Smooth muscle cell (in vitro differentiated cells): ENCODE data around the gene TREX2. TPM values are rescaled to one million over a fixed set of nuclear protein-coding genes. Genes with fewer than 3 reads are reported as not detected.

ENCODE experiments used
- DNase-seq: peaks from one replicate; lab custom pipeline; 2025; ENCODE audit not compliant: unreplicated experiment; lab: John Stamatoyannopoulos, UW
- H2AFZ ChIP-seq: fragments of 200-600 bp; sonication (generic); 2 replicates; pipeline ENCODE4 v1.6.0; 2016; ENCODE audit warnings: antibody characterized with exemption, low read depth, mild to moderate bottlenecking
- H3F3A ChIP-seq: fragments of 200-600 bp; sonication (generic); 2 replicates; pipeline ENCODE4 v1.6.0; 2017; ENCODE audit warnings: antibody characterized with exemption, low read depth
- H3K27ac ChIP-seq: fragments of 200-600 bp; sonication (generic); 2 replicates; pipeline ENCODE4 v1.5.1; 2016; ENCODE audit warnings: low read depth, mild to moderate bottlenecking
- H3K27me3 ChIP-seq: fragments of 200-600 bp; sonication (generic); 2 replicates; pipeline ENCODE4 v1.6.1; 2016; ENCODE audit warnings: low read depth, mild to moderate bottlenecking
- H3K36me3 ChIP-seq: fragments of 200-600 bp; sonication (generic); 2 replicates; pipeline ENCODE4 v1.5.1; 2016; ENCODE audit warnings: low read depth
- H3K4me1 ChIP-seq: fragments of 200-600 bp; sonication (generic); 2 replicates; pipeline ENCODE4 v1.5.1; 2016; ENCODE audit warnings: low read depth
- H3K4me2 ChIP-seq: fragments of 200-600 bp; sonication (generic); 2 replicates; pipeline ENCODE4 v1.6.0; 2016; ENCODE audit warnings: mild to moderate bottlenecking
- H3K4me3 ChIP-seq: fragments of 200-600 bp; sonication (generic); 2 replicates; pipeline ENCODE4 v1.5.1; 2016; ENCODE audit warnings: mild to moderate bottlenecking
- H3K79me2 ChIP-seq: fragments of 200-600 bp; sonication (generic); 2 replicates; pipeline ENCODE4 v1.6.0; 2016; ENCODE audit warnings: low read depth, mild to moderate bottlenecking
- H3K9ac ChIP-seq: fragments of 200-600 bp; sonication (generic); 2 replicates; pipeline ENCODE4 v1.6.0; 2016; ENCODE audit warnings: low read depth
- H3K9me3 ChIP-seq: fragments of 200-600 bp; sonication (generic); replicated peaks from 2 replicates; pipeline ENCODE4 v1.5.1; 2016; ENCODE audit warnings: low read depth
- H4K20me1 ChIP-seq: fragments of 200-600 bp; sonication (generic); 2 replicates; pipeline ENCODE4 v1.6.0; 2016; ENCODE audit warnings: low read depth
- WGBS: methylation state at CpG from one replicate; pipeline ENCODE4 v1.1.7; 2016; ENCODE audit warnings: low lambda C conversion rate; 5-methylcytosine and 5-hydroxymethylcytosine counted together
- polyA plus RNA-seq: library from polyadenylated mRNA; unstranded; fragments of >200 nt; fragmentation: Nextera tagmentation; extraction: Ambion mirVana; gene quantifications from 2 replicates; pipeline ENCODE4 v1.2.1, GENCODE V29; 2016
- total RNA-seq: library from RNA; depleted of rRNA; stranded (reverse); fragments of >200 nt; gene quantifications from 2 replicates; pipeline ENCODE4 v1.2.3, GENCODE V29; 2014
- TF ChIP-seq, protein P1 (sequence below): fragments of 200-600 bp; sonication (generic); IDR thresholded peaks from 2 replicates; pipeline ENCODE4 v1.5.1; 2017; ENCODE audit warnings: borderline replicate concordance, mild to moderate bottlenecking, antibody characterized with exemption; ENCODE audit not compliant: insufficient read depth, poor library complexity, severe bottlenecking

TREX2 gene
- total and polyA plus RNA-seq, 2 experiments from 2014 or later = 0.41 to 4.0 TPM

- TF ChIP-seq, protein P1, sequence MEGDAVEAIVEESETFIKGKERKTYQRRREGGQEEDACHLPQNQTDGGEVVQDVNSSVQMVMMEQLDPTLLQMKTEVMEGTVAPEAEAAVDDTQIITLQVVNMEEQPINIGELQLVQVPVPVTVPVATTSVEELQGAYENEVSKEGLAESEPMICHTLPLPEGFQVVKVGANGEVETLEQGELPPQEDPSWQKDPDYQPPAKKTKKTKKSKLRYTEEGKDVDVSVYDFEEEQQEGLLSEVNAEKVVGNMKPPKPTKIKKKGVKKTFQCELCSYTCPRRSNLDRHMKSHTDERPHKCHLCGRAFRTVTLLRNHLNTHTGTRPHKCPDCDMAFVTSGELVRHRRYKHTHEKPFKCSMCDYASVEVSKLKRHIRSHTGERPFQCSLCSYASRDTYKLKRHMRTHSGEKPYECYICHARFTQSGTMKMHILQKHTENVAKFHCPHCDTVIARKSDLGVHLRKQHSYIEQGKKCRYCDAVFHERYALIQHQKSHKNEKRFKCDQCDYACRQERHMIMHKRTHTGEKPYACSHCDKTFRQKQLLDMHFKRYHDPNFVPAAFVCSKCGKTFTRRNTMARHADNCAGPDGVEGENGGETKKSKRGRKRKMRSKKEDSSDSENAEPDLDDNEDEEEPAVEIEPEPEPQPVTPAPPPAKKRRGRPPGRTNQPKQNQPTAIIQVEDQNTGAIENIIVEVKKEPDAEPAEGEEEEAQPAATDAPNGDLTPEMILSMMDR = no peak
- H3K27ac ChIP-seq = no peak overlapping the region
- no peak overlapping the region for H3K4me3 ChIP-seq
- no peaks in the 10 kb centered on the region for H3K27me3 ChIP-seq
- no peaks in the 10 kb centered on the region for H3K36me3 ChIP-seq
- H3K79me2 ChIP-seq = no peaks in the 10 kb centered on the region
- no peaks in the 10 kb centered on the region for H3K4me1 ChIP-seq
- WGBS = 87% methylated on average over 17 of the region's 17 CpGs
- H3K9ac ChIP-seq = no peak overlapping the region
- H3K9me3 ChIP-seq = no peaks in the 10 kb centered on the region
- no peak for DNase-seq
- H3F3A ChIP-seq = no peaks in the 10 kb centered on the region
- no peak overlapping the region for H2AFZ ChIP-seq
- H3K4me2 ChIP-seq = no peak overlapping the region
- no peaks in the 10 kb centered on the region for H4K20me1 ChIP-seq
Measured at GRCh38 chrX:153457827-153458466, 12.1 kb upstream of the TREX2 start.

DNA sequence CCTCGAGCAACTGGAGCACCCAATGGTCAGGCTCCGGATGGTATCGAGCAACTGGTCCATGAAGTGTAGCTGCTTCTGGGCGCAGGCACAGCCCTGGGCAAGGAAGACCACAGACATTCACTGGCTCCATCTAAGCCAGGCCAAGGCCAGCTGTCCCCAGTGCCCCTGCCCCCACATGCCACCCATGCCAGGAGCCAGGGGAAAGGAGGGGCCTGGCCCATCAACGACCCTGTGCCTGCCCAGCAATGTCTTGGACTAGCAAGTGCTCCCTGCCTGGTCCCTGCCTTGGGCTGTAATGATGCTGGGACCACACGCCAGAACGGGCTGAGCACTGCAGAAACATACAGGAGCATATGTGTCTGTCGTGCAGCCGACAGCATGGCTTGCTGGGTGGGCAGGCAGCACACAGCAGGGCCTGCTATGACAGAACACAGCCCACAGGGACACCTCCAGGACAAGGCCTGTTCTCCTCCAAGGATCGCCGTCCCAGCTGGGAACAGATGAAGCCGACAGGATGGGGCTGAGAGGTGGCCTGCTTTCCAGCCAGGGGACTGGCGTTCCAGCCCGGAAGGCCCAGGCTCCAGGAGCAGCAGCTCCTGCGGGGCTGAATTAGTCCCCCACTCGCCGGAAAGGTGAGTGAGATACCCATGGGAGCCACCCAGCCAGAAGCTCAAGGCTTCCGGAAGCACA is 11.4 kb upstream of the TREX2 start:
- H4K20me1 ChIP-seq = no peaks in the 10 kb centered on the region
- TF ChIP-seq, protein P1 = no peak
- H3K4me1 ChIP-seq = no peaks in the 10 kb centered on the region
- no peak overlapping the region for H3K4me3 ChIP-seq
- no peak for DNase-seq
- no peak overlapping the region for H2AFZ ChIP-seq
- H3F3A ChIP-seq = no peaks in the 10 kb centered on the region
- no peaks in the 10 kb centered on the region for H3K9me3 ChIP-seq
- no peaks in the 10 kb centered on the region for H3K36me3 ChIP-seq
- H3K4me2 ChIP-seq = no peak overlapping the region
- H3K27me3 ChIP-seq = no peaks in the 10 kb centered on the region
- no peaks in the 10 kb centered on the region for H3K79me2 ChIP-seq
- 90% methylated on average over 18 of the region's 18 CpGs for WGBS
- no peak overlapping the region for H3K27ac ChIP-seq
- H3K9ac ChIP-seq = no peak overlapping the region

GRCh38 chrX:153456704-153457103 is 10.8 kb upstream of the TREX2 start:
- H3K9me3 ChIP-seq = no peaks in the 10 kb centered on the region
- no peak overlapping the region for H3K27ac ChIP-seq
- no peak overlapping the region for H2AFZ ChIP-seq
- no peaks in the 10 kb centered on the region for H3K4me1 ChIP-seq
- no peak overlapping the region for H3K4me3 ChIP-seq
- no peaks in the 10 kb centered on the region for H3K27me3 ChIP-seq
- 93% methylated on average over 9 of the region's 9 CpGs for WGBS
- no peaks in the 10 kb centered on the region for H3K79me2 ChIP-seq
- H3K36me3 ChIP-seq = no peaks in the 10 kb centered on the region
- no peak for DNase-seq
- H4K20me1 ChIP-seq = no peaks in the 10 kb centered on the region
- no peak overlapping the region for H3K9ac ChIP-seq
- TF ChIP-seq, protein P1 = no peak
- no peak overlapping the region for H3K4me2 ChIP-seq
- no peaks in the 10 kb centered on the region for H3F3A ChIP-seq
